NB4 (cell line): ENCODE results near the gene SLC4A2.
A peak's percentile ranks its signal among the peaks of the same experiment; 100 is the strongest.

Experiments used
- DNase-seq: peaks from one replicate; pipeline ENCODE4 v3.0.0; 2010; ENCODE audit warnings: low read depth
- H3K4me3 ChIP-seq: one replicate; pipeline ENCODE4 v1.5.1; 2011; ENCODE audit warnings: mild to moderate bottlenecking, low read depth, low read length, moderate library complexity
- MYC ChIP-seq: IDR thresholded peaks from 2 replicates; pipeline ENCODE4 v1.6.1; 2011; ENCODE audit warnings: low read depth, low read length
- POLR2A ChIP-seq: IDR thresholded peaks from 2 replicates; pipeline ENCODE4 v1.6.1; 2011; ENCODE audit warnings: mild to moderate bottlenecking; ENCODE audit not compliant: insufficient read length; ENCODE audit errors: extremely low read depth
- TF ChIP-seq, protein P1 (sequence below): IDR thresholded peaks from one replicate; pipeline ENCODE4 v1.5.1; 2012; ENCODE audit warnings: low read depth, low read length
- TF ChIP-seq, protein P2 (sequence below): IDR thresholded peaks from 2 replicates; pipeline ENCODE4 v1.6.1; 2011; ENCODE audit warnings: low read depth, low read length

SLC4A2 gene

DNA sequence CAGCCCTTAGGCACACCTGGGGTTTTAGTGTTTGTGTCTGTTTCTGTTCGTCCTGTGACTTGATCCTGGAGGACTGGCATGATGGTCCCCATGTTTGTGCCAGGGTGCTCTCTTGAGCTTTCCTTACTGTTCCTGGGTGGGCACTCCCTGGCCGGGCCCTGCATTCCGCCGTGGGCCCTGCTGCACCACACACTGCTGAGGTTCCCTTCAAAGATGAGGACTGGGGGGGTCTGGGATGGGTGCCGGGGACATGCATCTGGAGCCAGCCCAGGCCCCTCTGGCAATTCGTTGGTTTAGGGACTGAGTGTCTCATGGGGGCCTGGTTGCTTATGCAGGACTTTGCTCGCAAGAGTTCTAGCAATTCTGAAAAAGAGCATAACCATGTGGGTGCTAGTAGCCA lies 31.6 kb downstream of the SLC4A2 start:
- TF ChIP-seq, protein P1, sequence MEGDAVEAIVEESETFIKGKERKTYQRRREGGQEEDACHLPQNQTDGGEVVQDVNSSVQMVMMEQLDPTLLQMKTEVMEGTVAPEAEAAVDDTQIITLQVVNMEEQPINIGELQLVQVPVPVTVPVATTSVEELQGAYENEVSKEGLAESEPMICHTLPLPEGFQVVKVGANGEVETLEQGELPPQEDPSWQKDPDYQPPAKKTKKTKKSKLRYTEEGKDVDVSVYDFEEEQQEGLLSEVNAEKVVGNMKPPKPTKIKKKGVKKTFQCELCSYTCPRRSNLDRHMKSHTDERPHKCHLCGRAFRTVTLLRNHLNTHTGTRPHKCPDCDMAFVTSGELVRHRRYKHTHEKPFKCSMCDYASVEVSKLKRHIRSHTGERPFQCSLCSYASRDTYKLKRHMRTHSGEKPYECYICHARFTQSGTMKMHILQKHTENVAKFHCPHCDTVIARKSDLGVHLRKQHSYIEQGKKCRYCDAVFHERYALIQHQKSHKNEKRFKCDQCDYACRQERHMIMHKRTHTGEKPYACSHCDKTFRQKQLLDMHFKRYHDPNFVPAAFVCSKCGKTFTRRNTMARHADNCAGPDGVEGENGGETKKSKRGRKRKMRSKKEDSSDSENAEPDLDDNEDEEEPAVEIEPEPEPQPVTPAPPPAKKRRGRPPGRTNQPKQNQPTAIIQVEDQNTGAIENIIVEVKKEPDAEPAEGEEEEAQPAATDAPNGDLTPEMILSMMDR, result no peak
- TF ChIP-seq MYC (no peak), POLR2A (no peak)
- TF ChIP-seq, protein P2, sequence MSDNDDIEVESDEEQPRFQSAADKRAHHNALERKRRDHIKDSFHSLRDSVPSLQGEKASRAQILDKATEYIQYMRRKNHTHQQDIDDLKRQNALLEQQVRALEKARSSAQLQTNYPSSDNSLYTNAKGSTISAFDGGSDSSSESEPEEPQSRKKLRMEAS, result no peak
- H3K4me3 ChIP-seq, result no peak overlapping the region
- DNase-seq, result no peak

DNA sequence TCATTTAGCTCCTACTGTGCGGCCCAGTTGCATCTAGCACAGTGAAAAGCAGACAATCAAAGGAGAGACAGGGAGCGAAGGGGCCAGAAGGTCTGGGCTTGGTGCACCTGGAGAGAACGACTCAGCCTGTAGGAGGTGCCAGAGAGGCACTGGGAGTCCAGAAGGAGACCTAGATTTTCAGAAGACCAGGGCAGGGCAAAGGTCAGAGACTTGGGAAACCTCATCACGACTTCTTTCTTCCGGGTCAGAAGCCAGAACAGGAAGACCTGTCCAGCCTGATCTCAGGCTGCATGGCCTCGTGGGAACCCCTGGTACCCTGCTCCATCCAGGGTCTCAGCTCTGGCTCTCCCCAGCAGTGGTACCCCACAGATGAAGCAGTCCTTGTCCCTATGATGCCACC lies 32.0 kb downstream of the SLC4A2 start:
- no peak overlapping the region for H3K4me3 ChIP-seq
- TF ChIP-seq, protein P1, result peak; percentile 85
- TF ChIP-seq, protein P2, result no peak

DNA sequence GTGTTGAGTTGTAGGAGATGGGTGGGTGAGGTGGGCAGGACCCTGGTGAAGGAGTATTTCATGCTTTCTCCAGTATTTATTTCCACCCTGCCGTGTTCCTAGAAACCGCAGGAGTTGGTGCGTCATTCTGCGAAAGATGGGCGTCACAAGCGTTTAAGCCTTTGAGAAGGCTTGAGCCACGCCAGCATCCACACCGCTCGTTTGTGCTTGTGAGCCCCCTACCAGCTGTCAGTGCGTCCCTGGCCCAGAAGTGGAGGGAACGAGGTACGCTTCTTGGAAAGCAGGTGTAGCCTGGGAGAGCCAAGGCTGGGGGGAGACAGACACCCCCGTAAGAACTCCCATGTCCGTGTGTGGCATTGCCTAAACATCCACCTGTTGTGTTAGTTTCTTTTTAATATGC lies 32.6 kb downstream of the SLC4A2 start:
- H3K4me3 ChIP-seq, result no peak overlapping the region
- no peak for DNase-seq
- TF ChIP-seq, protein P2, result no peak
- no peak for TF ChIP-seq POLR2A
- no peak for TF ChIP-seq MYC
- TF ChIP-seq, protein P1, result no peak

More for the DNA sequence above, 32.0 kb downstream of the SLC4A2 start:
- DNase-seq, result peak; percentile 58

DNA sequence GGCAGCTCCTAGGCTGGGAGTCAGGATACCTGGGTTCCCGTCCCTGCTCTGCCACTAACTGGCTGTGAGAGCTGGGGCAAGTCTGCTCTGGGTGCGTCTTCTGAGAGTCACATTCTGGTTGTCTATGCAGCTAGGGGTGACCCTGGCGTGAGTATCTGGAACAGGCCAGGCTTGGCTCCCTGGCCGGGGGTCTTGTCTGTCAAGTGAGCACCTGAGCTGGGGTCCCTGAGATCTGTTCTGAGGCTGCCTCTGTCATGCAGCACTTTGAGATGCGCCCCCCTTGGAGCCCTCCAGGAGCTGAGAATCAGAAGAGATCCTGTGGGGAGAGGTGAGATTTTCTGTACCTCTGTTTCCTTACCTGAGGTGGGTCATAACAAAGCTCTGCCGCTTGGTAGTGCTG lies 34.4 kb downstream of the SLC4A2 start:
- TF ChIP-seq, protein P2, result no peak
- no peak for TF ChIP-seq POLR2A
- no peak for TF ChIP-seq MYC
- TF ChIP-seq, protein P1, result no peak
- H3K4me3 ChIP-seq, result no peak overlapping the region
- no peak for DNase-seq

DNA sequence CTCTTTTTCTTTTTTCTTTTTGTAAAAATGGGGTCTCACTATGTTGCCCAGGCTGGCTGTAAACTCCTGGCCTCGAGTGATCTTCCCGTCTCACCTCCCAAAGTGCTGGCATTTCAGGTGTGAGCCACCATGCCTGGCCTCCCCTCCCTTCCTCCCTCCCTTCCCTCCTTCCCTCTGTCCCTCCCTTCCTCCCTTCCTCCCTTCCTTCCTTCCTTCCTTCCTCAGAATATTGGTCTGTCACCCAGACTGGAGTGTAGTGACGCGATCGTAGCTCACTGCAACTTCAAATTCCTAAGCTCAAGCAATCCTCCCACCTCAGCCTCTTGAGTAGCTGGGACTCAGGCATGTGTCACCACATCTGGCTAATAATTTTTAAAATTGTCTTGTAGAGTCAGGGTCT lies 35.3 kb downstream of the SLC4A2 start:
- TF ChIP-seq POLR2A (no peak), MYC (no peak)
- TF ChIP-seq, protein P2, result no peak
- TF ChIP-seq, protein P1, result no peak

More for the DNA sequence above, 35.3 kb downstream of the SLC4A2 start:
- no peak overlapping the region for H3K4me3 ChIP-seq
- no peak for DNase-seq
